PFSK-1 (cell line): Measurements from ENCODE around the gene LAMP1.

Source experiments
- TAF1 ChIP-seq: IDR thresholded peaks from 2 replicates; pipeline ENCODE4 v1.6.1; 2012; ENCODE audit warnings: low read length, control low read depth, borderline replicate concordance; ENCODE audit not compliant: insufficient read depth
- TF ChIP-seq, protein P1 (sequence below), 2 experiments: IDR thresholded peaks; 2 replicates each; pipeline versions ENCODE4 v1.6.1 to v1.8.0; 2011 to 2012; ENCODE audit warnings: low read depth in 2 of 2, low read length in 2 of 2, control low read depth in 1 of 2, inconsistent platforms in 1 of 2, mild to moderate bottlenecking in 1 of 2, moderate library complexity in 1 of 2; ENCODE audit not compliant: insufficient read depth in 1 of 2

DNA sequence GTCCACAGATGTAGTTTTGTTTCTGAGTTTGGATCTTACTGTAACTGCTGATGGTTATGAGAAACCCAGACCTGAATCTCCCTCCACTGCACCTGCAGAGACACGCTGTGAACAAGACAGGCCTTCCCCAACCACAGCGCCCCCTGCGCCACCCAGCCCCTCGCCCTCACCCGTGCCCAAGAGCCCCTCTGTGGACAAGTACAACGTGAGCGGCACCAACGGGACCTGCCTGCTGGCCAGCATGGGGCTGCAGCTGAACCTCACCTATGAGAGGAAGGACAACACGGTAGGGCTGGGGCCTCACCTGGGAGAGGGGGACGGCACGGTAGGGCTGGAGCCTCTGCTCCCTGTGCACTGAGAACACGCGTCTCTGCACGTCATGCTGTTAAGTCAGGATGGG is 22.3 kb downstream of the LAMP1 start:
- no peak for TF ChIP-seq TAF1
- TF ChIP-seq, protein P1, sequence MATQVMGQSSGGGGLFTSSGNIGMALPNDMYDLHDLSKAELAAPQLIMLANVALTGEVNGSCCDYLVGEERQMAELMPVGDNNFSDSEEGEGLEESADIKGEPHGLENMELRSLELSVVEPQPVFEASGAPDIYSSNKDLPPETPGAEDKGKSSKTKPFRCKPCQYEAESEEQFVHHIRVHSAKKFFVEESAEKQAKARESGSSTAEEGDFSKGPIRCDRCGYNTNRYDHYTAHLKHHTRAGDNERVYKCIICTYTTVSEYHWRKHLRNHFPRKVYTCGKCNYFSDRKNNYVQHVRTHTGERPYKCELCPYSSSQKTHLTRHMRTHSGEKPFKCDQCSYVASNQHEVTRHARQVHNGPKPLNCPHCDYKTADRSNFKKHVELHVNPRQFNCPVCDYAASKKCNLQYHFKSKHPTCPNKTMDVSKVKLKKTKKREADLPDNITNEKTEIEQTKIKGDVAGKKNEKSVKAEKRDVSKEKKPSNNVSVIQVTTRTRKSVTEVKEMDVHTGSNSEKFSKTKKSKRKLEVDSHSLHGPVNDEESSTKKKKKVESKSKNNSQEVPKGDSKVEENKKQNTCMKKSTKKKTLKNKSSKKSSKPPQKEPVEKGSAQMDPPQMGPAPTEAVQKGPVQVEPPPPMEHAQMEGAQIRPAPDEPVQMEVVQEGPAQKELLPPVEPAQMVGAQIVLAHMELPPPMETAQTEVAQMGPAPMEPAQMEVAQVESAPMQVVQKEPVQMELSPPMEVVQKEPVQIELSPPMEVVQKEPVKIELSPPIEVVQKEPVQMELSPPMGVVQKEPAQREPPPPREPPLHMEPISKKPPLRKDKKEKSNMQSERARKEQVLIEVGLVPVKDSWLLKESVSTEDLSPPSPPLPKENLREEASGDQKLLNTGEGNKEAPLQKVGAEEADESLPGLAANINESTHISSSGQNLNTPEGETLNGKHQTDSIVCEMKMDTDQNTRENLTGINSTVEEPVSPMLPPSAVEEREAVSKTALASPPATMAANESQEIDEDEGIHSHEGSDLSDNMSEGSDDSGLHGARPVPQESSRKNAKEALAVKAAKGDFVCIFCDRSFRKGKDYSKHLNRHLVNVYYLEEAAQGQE (IDR thresholded peaks at IDR 0.05; ENCODE audit: insufficient read depth in 1 of 2, low read depth in 2 of 2, low read length in 2 of 2) = no peak
